ENCODE data around the gene RABGAP1L.

- TF ChIP-seq CTCF (IDR thresholded peaks at IDR 0.05): no peak
- TF ChIP-seq POLR2A (IDR thresholded peaks at IDR 0.05): no peak
Measured at GRCh38 chr1:174239541-174239940, 80.2 kb downstream of the RABGAP1L start.

Measured in right lobe of liver (tissue), 4 donors.